ENCODE data around the gene SIRT4. TPM values are rescaled to one million over a fixed set of nuclear protein-coding genes. Genes with fewer than 3 reads are reported as not detected.
"Not testable (repeated sequence)": the region's sequence is repeated elsewhere in the genome, so short reads cannot be mapped to it uniquely, and the experiment has no call there.

The SIRT4 gene
- polyA plus RNA-seq, 2 donors, result 0.47 to 0.55 TPM

- no peak overlapping the region for H3K4me3 ChIP-seq (ENCODE audit: low read depth in 1 of 2, low read length in 2 of 2)
- no peak overlapping the region for H3K27ac ChIP-seq (ENCODE audit: low read depth in 2 of 2, low read length in 1 of 2)
- H3K36me3 ChIP-seq (ENCODE audit: control insufficient read depth in 2 of 2, insufficient read depth in 2 of 2, low read length in 1 of 2), result no peaks in the 10 kb centered on the region
- H3K9me3 ChIP-seq (ENCODE audit: control insufficient read depth in 2 of 2, insufficient read depth in 1 of 2, low read depth in 1 of 2, low read length in 1 of 2), result peaks cover 2% of the 10 kb centered on the region in 2 donors
- 70 to 78% methylated on average over 6 to 7 of the region's 7 CpGs for WGBS, 2 donors
- no peaks in the 10 kb centered on the region for H3K27me3 ChIP-seq (ENCODE audit: control insufficient read depth in 1 of 2, insufficient read depth in 2 of 2, low read length in 2 of 2)
- H3K4me1 ChIP-seq (ENCODE audit: control insufficient read depth in 2 of 2, insufficient read depth in 2 of 2, low read length in 1 of 2), result no peaks in the 10 kb centered on the region
Observed at GRCh38 chr12:120332523-120332922, 30.4 kb downstream of the SIRT4 start.

GRCh38 chr12:120335447-120335846 lies 33.3 kb downstream of the SIRT4 start:
- not testable (repeated sequence) for H3K27me3 ChIP-seq (ENCODE audit: control insufficient read depth in 1 of 2, insufficient read depth in 2 of 2, low read length in 2 of 2); H3K27ac ChIP-seq (ENCODE audit: low read depth in 2 of 2, low read length in 1 of 2); H3K36me3 ChIP-seq (ENCODE audit: control insufficient read depth in 2 of 2, insufficient read depth in 2 of 2, low read length in 1 of 2); H3K9me3 ChIP-seq (ENCODE audit: control insufficient read depth in 2 of 2, insufficient read depth in 1 of 2, low read depth in 1 of 2, low read length in 1 of 2); H3K4me1 ChIP-seq (ENCODE audit: control insufficient read depth in 2 of 2, insufficient read depth in 2 of 2, low read length in 1 of 2); H3K4me3 ChIP-seq (ENCODE audit: low read depth in 1 of 2, low read length in 2 of 2)
- 18 to 20% methylated on average over 12 of the region's 12 CpGs for WGBS, 2 donors

- H3K4me3 ChIP-seq (ENCODE audit: low read depth in 1 of 2, low read length in 2 of 2); H3K27ac ChIP-seq (ENCODE audit: low read depth in 2 of 2, low read length in 1 of 2); H3K4me1 ChIP-seq (ENCODE audit: control insufficient read depth in 2 of 2, insufficient read depth in 2 of 2, low read length in 1 of 2); H3K9me3 ChIP-seq (ENCODE audit: control insufficient read depth in 2 of 2, insufficient read depth in 1 of 2, low read depth in 1 of 2, low read length in 1 of 2); H3K36me3 ChIP-seq (ENCODE audit: control insufficient read depth in 2 of 2, insufficient read depth in 2 of 2, low read length in 1 of 2); H3K27me3 ChIP-seq (ENCODE audit: control insufficient read depth in 1 of 2, insufficient read depth in 2 of 2, low read length in 2 of 2): not testable (repeated sequence)
- 91 to 95% methylated on average over 2 of the region's 2 CpGs for WGBS, 2 donors
Observed at GRCh38 chr12:120336392-120336791, 34.3 kb downstream of the SIRT4 start.

DNA sequence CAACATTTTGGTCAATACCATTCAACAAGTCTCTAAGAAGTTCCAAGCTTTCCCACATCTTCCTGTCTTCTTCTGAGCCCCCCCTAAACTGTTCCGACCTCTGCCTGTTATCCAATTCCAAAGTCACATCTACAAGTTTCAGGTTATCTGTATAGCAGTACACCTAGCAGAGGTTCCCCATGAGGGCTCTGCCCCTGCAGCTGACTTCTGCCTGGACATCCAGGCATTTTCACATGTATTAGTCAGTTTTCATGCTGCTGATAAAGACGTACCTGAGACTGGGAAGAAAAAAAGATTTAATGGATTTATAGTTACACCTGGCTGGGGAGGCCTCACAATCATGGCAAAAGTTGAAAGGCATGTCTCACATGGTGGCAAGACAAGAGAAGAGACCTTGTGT lies 35.6 kb downstream of the SIRT4 start:
- peaks cover 2% of the 10 kb centered on the region in 2 donors for H3K9me3 ChIP-seq (ENCODE audit: control insufficient read depth in 2 of 2, insufficient read depth in 1 of 2, low read depth in 1 of 2, low read length in 1 of 2)
- no peak overlapping the region for H3K27ac ChIP-seq (ENCODE audit: low read depth in 2 of 2, low read length in 1 of 2)
- H3K4me3 ChIP-seq (ENCODE audit: low read depth in 1 of 2, low read length in 2 of 2), result no peak overlapping the region
- H3K36me3 ChIP-seq (ENCODE audit: control insufficient read depth in 2 of 2, insufficient read depth in 2 of 2, low read length in 1 of 2), result no peaks in the 10 kb centered on the region
- WGBS, 2 donors, result 82 to 83% methylated on average over 2 of the region's 2 CpGs
- no peaks in the 10 kb centered on the region for H3K4me1 ChIP-seq (ENCODE audit: control insufficient read depth in 2 of 2, insufficient read depth in 2 of 2, low read length in 1 of 2)
- no peaks in the 10 kb centered on the region for H3K27me3 ChIP-seq (ENCODE audit: control insufficient read depth in 1 of 2, insufficient read depth in 2 of 2, low read length in 2 of 2)

- 88 to 91% methylated on average over 4 of the region's 4 CpGs for WGBS, 2 donors
Observed at GRCh38 chr12:120339256-120339655, 37.1 kb downstream of the SIRT4 start.

DNA sequence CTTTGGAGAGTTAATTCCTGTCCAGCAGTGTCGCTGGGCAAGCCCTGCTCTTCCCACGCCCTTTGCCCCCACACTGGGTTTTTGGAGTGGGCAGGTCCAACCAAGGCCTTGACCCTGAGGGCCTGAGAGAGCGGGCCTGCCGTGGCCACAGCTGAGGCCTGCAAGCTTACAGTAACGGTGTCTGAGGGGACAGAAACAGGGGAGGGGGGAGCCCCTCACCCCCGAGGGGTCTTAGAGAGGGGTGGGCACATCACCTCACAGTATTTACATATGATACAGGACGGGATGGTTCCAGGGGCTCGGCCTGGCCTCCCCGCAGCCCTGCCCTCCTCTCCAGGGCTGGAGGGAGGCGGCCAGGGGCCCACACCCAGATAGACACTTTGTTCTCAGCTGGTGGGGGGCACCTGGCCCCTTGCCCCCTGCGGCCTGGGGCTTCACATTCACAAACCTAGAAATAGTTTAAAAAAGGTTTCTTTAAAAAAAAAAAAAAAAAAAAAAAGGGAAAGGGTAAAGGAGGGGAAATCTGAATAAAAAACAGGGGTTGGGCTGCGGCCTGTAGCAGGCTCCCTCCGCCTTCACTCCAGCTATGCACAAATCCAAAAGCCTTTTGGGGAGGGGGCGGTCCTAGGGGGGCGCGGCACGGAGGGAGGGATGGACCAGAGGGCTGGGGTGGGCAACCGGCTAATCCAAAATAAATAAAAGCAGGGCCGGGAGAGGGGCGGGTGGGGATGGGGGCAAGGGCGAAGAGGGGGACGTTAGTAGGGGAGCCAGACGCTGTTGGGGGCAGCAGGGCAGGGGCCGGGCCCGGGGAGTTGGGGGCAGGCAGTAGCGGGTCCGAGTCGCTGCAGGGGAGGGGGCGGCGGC lies 40.3 kb downstream of the SIRT4 start:
- H3K4me3 ChIP-seq (ENCODE audit: low read depth in 1 of 2, low read length in 2 of 2), result no peak overlapping the region
- 65 to 66% methylated on average over 25 to 30 of the region's 30 CpGs for WGBS, 2 donors
- no peaks in the 10 kb centered on the region for H3K27me3 ChIP-seq (ENCODE audit: control insufficient read depth in 1 of 2, insufficient read depth in 2 of 2, low read length in 2 of 2)
- no peaks in the 10 kb centered on the region for H3K9me3 ChIP-seq (ENCODE audit: control insufficient read depth in 2 of 2, insufficient read depth in 1 of 2, low read depth in 1 of 2, low read length in 1 of 2)
- H3K4me1 ChIP-seq (ENCODE audit: control insufficient read depth in 2 of 2, insufficient read depth in 2 of 2, low read length in 1 of 2), result no peaks in the 10 kb centered on the region
- H3K27ac ChIP-seq (ENCODE audit: low read depth in 2 of 2, low read length in 1 of 2), result no peak overlapping the region
- no peaks in the 10 kb centered on the region for H3K36me3 ChIP-seq (ENCODE audit: control insufficient read depth in 2 of 2, insufficient read depth in 2 of 2, low read length in 1 of 2)

More at GRCh38 chr12:120339256-120339655, 37.1 kb downstream of the SIRT4 start:
- H3K9me3 ChIP-seq (ENCODE audit: control insufficient read depth in 2 of 2, insufficient read depth in 1 of 2, low read depth in 1 of 2, low read length in 1 of 2), result peaks cover 2% of the 10 kb centered on the region in 2 donors
- no peak overlapping the region for H3K4me3 ChIP-seq (ENCODE audit: low read depth in 1 of 2, low read length in 2 of 2)
- no peaks in the 10 kb centered on the region for H3K36me3 ChIP-seq (ENCODE audit: control insufficient read depth in 2 of 2, insufficient read depth in 2 of 2, low read length in 1 of 2)
- no peak overlapping the region for H3K27ac ChIP-seq (ENCODE audit: low read depth in 2 of 2, low read length in 1 of 2)
- H3K27me3 ChIP-seq (ENCODE audit: control insufficient read depth in 1 of 2, insufficient read depth in 2 of 2, low read length in 2 of 2), result no peaks in the 10 kb centered on the region
- H3K4me1 ChIP-seq (ENCODE audit: control insufficient read depth in 2 of 2, insufficient read depth in 2 of 2, low read length in 1 of 2), result no peaks in the 10 kb centered on the region

- H3K4me3 ChIP-seq (ENCODE audit: low read depth in 1 of 2, low read length in 2 of 2), result no peak overlapping the region
- H3K27me3 ChIP-seq (ENCODE audit: control insufficient read depth in 1 of 2, insufficient read depth in 2 of 2, low read length in 2 of 2), result no peaks in the 10 kb centered on the region
- 72 to 85% methylated on average over 10 of the region's 10 CpGs for WGBS, 2 donors
- no peak overlapping the region for H3K27ac ChIP-seq (ENCODE audit: low read depth in 2 of 2, low read length in 1 of 2)
- no peaks in the 10 kb centered on the region for H3K9me3 ChIP-seq (ENCODE audit: control insufficient read depth in 2 of 2, insufficient read depth in 1 of 2, low read depth in 1 of 2, low read length in 1 of 2)
- H3K36me3 ChIP-seq (ENCODE audit: control insufficient read depth in 2 of 2, insufficient read depth in 2 of 2, low read length in 1 of 2), result no peaks in the 10 kb centered on the region
- H3K4me1 ChIP-seq (ENCODE audit: control insufficient read depth in 2 of 2, insufficient read depth in 2 of 2, low read length in 1 of 2), result no peaks in the 10 kb centered on the region
Observed at GRCh38 chr12:120343039-120343537, 41.0 kb downstream of the SIRT4 start.

DNA sequence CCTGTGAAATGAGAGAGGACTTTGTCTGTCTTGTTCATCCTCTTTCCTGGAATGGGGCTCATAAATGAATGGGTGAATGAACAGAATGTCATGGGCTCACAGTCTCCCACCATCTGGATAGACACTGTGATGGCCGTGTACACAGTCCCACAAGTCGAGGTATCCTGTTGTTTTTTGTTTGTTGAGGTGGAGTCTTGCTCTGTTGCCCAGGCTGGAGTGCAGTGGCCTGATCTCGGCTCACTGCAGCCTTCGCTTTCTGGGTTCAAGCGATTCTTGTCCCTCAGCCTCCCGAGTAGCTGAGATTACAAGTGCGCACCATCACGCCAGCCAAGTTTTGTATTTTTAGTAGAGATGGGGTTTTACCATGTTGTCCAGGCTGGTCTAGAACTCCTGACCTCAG lies 41.6 kb downstream of the SIRT4 start:
- Histone ChIP-seq H3K27ac (ENCODE audit: low read depth in 2 of 2, low read length in 1 of 2) (no peak overlapping the region), H3K36me3 (ENCODE audit: control insufficient read depth in 2 of 2, insufficient read depth in 2 of 2, low read length in 1 of 2) (no peaks in the 10 kb centered on the region), H3K9me3 (ENCODE audit: control insufficient read depth in 2 of 2, insufficient read depth in 1 of 2, low read depth in 1 of 2, low read length in 1 of 2) (no peaks in the 10 kb centered on the region), H3K27me3 (ENCODE audit: control insufficient read depth in 1 of 2, insufficient read depth in 2 of 2, low read length in 2 of 2) (no peaks in the 10 kb centered on the region), H3K4me3 (ENCODE audit: low read depth in 1 of 2, low read length in 2 of 2) (no peak overlapping the region), H3K4me1 (ENCODE audit: control insufficient read depth in 2 of 2, insufficient read depth in 2 of 2, low read length in 1 of 2) (no peaks in the 10 kb centered on the region)
- WGBS, 2 donors, result 85% methylated on average over 8 of the region's 8 CpGs

DNA sequence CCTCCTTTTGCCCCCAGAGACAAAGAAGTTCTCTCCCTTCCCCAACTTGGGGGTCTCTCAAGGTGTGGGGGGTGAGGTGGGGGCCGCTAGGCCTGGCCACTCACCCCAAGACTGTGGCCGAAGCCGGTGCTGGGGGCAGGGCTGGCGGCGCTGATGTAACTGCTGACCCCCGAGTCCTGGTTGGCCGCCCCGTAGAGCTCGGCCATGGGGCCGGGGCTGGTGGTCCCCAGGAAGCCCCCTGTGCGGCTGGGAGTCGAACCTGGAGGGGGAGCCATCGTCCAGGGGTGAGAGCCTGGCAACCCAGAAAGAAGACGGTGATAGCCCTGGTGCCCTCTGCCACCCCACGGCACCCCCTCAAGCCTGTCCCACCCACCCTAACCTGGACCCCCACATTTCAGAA lies 43.9 kb downstream of the SIRT4 start:
- H3K36me3 ChIP-seq (ENCODE audit: control insufficient read depth in 2 of 2, insufficient read depth in 2 of 2, low read length in 1 of 2), result no peaks in the 10 kb centered on the region
- no peaks in the 10 kb centered on the region for H3K9me3 ChIP-seq (ENCODE audit: control insufficient read depth in 2 of 2, insufficient read depth in 1 of 2, low read depth in 1 of 2, low read length in 1 of 2)
- H3K27ac ChIP-seq (ENCODE audit: low read depth in 2 of 2, low read length in 1 of 2), result no peak overlapping the region
- 93% methylated on average over 14 to 15 of the region's 15 CpGs for WGBS, 2 donors
- H3K4me1 ChIP-seq (ENCODE audit: control insufficient read depth in 2 of 2, insufficient read depth in 2 of 2, low read length in 1 of 2), result no peaks in the 10 kb centered on the region
- H3K27me3 ChIP-seq (ENCODE audit: control insufficient read depth in 1 of 2, insufficient read depth in 2 of 2, low read length in 2 of 2), result no peaks in the 10 kb centered on the region
- H3K4me3 ChIP-seq (ENCODE audit: low read depth in 1 of 2, low read length in 2 of 2), result no peak overlapping the region

DNA sequence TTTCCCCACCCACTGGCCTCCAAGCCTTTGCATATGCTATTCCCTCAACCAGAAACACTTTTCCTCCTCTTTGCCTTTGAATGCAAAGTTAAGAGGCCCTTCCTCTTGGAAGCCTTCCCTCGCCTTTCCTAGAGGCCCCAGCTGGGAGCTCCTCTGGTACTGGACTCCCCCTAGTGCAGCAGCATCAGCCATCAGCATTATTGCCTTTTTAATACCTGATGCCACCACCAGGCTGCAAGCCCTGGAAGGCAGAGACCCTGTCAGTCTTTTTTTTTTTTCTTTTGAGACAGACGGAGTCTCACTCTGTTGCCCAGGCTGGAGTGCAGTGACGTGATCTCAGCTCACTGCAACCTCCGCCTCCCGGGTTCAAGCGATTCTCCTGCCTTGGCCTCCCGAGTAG lies 44.6 kb downstream of the SIRT4 start:
- Histone ChIP-seq H3K27me3 (ENCODE audit: control insufficient read depth in 1 of 2, insufficient read depth in 2 of 2, low read length in 2 of 2) (no peaks in the 10 kb centered on the region), H3K4me1 (ENCODE audit: control insufficient read depth in 2 of 2, insufficient read depth in 2 of 2, low read length in 1 of 2) (no peaks in the 10 kb centered on the region), H3K27ac (ENCODE audit: low read depth in 2 of 2, low read length in 1 of 2) (no peak overlapping the region), H3K9me3 (ENCODE audit: control insufficient read depth in 2 of 2, insufficient read depth in 1 of 2, low read depth in 1 of 2, low read length in 1 of 2) (no peaks in the 10 kb centered on the region), H3K36me3 (ENCODE audit: control insufficient read depth in 2 of 2, insufficient read depth in 2 of 2, low read length in 1 of 2) (no peaks in the 10 kb centered on the region), H3K4me3 (ENCODE audit: low read depth in 1 of 2, low read length in 2 of 2) (no peak overlapping the region)
- 89 to 91% methylated on average over 7 of the region's 7 CpGs for WGBS, 2 donors
